ENCODE measurements around the gene OR4K15.
"Not testable (repeated sequence)": the region's sequence is repeated elsewhere in the genome, so short reads cannot be mapped to it uniquely, and the experiment has no call there.

OR4K15 gene

DNA sequence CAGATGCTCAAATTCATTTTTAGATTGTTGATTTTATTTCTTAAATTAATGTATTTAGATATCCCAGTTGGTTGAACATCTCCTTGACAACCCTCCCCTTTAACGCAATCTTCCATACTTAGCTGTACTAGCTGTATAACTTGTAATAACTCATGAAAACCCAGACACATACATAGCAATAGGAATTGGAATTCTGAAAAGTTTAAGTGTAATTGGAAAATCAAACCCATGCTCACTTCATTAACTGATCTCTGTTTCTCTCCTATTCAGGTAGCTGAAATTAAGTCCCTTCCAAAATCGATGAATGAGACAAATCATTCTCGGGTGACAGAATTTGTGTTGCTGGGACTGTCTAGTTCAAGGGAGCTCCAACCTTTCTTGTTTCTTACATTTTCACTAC is at the start of gene OR4K15:
OR4K15 (plus strand) TSS at position 301 of the 400 bp plus-strand sequence; CDS start at position 301, 0 bp downstream.
- no peak for TF ChIP-seq CTCF (IDR thresholded peaks at IDR 0.05)
- Histone ChIP-seq H3K4me3 (ENCODE audit: low read depth in 1 of 2, low read length in 1 of 2) (no peak within 1 kb of the TSS), H3K27ac (no peak within 1 kb of the TSS), H3K27me3 (no peaks in the 10 kb centered on the region), H3K36me3 (no peaks in the 10 kb centered on the region), H3K9me3 (no peaks in the 10 kb centered on the region), H3K4me1 (ENCODE audit: control insufficient read depth in 1 of 2, insufficient read depth in 1 of 2, low read depth in 1 of 2, low read length in 1 of 2) (no peaks in the 10 kb centered on the region)

DNA sequence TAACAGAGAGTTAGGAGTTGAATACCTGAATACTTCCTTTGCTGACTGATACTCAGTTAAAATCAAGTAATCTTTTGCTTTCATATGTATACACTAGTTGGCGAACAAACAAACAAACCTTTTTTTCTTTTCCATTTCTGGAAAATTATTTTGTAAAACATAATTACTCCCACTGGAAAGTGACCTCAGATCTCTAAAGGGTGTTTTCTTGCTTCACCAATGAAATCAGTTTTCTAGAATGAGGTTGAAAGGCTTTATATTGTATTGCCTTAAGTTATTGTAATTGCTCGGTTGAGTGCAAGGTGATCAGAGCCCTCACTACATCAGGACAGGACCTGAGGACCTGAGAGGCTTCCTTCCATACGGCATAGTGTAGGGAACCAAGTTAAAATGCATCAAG is 44.8 kb upstream of the OR4K15 start, which contains the start of gene OR4K1:
OR4K1 (plus strand) TSS at position 301 of the 400 bp plus-strand sequence. CDS start 4,750 bp downstream, outside the sequence.
- TF ChIP-seq CTCF (IDR thresholded peaks at IDR 0.05), result no peak
- H3K4me3 ChIP-seq (ENCODE audit: low read depth in 1 of 2, low read length in 1 of 2), result no peak within 1 kb of the TSS
- H3K36me3 ChIP-seq, result no peaks in the 10 kb centered on the region
- no peaks in the 10 kb centered on the region for H3K9me3 ChIP-seq
- H3K4me1 ChIP-seq (ENCODE audit: control insufficient read depth in 1 of 2, insufficient read depth in 1 of 2, low read depth in 1 of 2, low read length in 1 of 2), result no peaks in the 10 kb centered on the region
- H3K27ac ChIP-seq, result no peak within 1 kb of the TSS
- H3K27me3 ChIP-seq, result no peaks in the 10 kb centered on the region

DNA sequence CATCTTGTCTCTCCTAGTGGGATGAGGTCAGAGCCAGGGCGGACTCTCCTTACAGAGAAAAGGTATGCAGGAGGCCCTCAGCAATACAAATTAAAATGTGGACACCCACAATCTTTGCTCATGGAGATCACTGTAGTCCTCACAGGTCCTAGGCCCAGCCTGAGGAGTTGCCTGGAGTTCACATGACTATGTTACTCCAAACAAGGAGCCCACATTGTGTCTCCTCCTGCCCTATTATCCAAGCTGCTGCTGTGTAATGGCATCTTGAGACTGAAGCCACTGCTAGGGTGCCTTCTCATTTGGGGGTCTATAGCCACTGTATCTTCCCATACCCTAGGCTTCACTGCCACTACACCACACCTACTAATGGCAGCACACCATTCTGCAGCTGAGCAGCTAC is 33.7 kb upstream of the OR4K15 start:
- Histone ChIP-seq H3K36me3 (no peaks in the 10 kb centered on the region), H3K27me3 (no peaks in the 10 kb centered on the region), H3K4me3 (ENCODE audit: low read depth in 1 of 2, low read length in 1 of 2) (no peak overlapping the region), H3K4me1 (ENCODE audit: control insufficient read depth in 1 of 2, insufficient read depth in 1 of 2, low read depth in 1 of 2, low read length in 1 of 2) (no peaks in the 10 kb centered on the region), H3K9me3 (no peaks in the 10 kb centered on the region), H3K27ac (no peak overlapping the region)
- no peak for TF ChIP-seq CTCF (IDR thresholded peaks at IDR 0.05)

DNA sequence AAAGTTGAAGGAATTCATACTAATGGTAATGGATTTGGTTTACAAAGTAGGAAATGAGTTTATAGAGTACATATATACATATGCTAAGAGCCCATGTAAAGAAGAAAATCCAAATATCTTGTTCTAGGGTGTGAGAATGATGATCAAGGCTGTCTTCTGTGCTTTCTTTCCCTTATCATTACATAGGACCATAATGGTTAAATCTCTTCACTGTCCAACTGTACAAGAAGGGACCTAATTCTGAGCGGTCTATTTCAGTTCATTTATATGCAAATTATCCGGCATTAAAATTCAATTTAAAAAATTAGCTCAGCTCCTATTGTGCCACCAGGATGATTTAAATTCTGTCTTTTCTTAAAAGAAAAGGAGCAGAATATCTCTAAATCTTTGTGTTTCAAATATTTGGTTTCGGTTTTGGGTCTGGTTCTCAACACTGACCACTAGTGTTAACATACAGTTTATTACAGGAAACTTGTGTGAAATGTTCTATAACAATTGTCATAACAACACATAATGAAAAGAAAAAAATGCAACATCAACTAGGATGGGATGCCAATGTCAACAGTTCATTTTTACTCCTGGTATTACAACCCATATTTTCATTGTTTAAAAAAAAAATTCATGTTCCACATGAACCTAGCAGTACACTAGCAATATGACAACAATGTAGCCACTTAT is 27.8 kb upstream of the OR4K15 start:
- no peak for TF ChIP-seq CTCF (IDR thresholded peaks at IDR 0.05)
- Histone ChIP-seq H3K36me3 (no peaks in the 10 kb centered on the region), H3K27me3 (no peaks in the 10 kb centered on the region), H3K9me3 (no peaks in the 10 kb centered on the region), H3K4me3 (ENCODE audit: low read depth in 1 of 2, low read length in 1 of 2) (no peak overlapping the region), H3K4me1 (ENCODE audit: control insufficient read depth in 1 of 2, insufficient read depth in 1 of 2, low read depth in 1 of 2, low read length in 1 of 2) (no peaks in the 10 kb centered on the region), H3K27ac (no peak overlapping the region)

- no peak overlapping the region for H3K27ac ChIP-seq
- H3K9me3 ChIP-seq, result no peaks in the 10 kb centered on the region
- TF ChIP-seq CTCF (IDR thresholded peaks at IDR 0.05), result no peak
- H3K36me3 ChIP-seq, result no peaks in the 10 kb centered on the region
- no peaks in the 10 kb centered on the region for H3K27me3 ChIP-seq
- H3K4me1 ChIP-seq (ENCODE audit: control insufficient read depth in 1 of 2, insufficient read depth in 1 of 2, low read depth in 1 of 2, low read length in 1 of 2), result no peaks in the 10 kb centered on the region
- no peak overlapping the region for H3K4me3 ChIP-seq (ENCODE audit: low read depth in 1 of 2, low read length in 1 of 2)
Observed at GRCh38 chr14:19949218-19949617, 26.2 kb upstream of the OR4K15 start.

GRCh38 chr14:19969735-19970134 is 5.7 kb upstream of the OR4K15 start:
- not testable (repeated sequence) for H3K27ac ChIP-seq; H3K4me1 ChIP-seq (ENCODE audit: control insufficient read depth in 1 of 2, insufficient read depth in 1 of 2, low read depth in 1 of 2, low read length in 1 of 2); H3K4me3 ChIP-seq (ENCODE audit: low read depth in 1 of 2, low read length in 1 of 2); H3K27me3 ChIP-seq; H3K9me3 ChIP-seq; H3K36me3 ChIP-seq
